HG02642 (cell line): ENCODE results near the gene PITPNM3.

Experiments used
- ATAC-seq: cut with Tn5 transposase; IDR thresholded peaks from one replicate; pipeline ENCODE4 v1.9.1; 2021; ENCODE audit warnings: mild to moderate bottlenecking; ENCODE audit not compliant: unreplicated experiment, poor library complexity

The PITPNM3 gene

GRCh38 chr17:6530324-6530920 is 25.9 kb downstream of the PITPNM3 start:
- no peak for ATAC-seq

DNA sequence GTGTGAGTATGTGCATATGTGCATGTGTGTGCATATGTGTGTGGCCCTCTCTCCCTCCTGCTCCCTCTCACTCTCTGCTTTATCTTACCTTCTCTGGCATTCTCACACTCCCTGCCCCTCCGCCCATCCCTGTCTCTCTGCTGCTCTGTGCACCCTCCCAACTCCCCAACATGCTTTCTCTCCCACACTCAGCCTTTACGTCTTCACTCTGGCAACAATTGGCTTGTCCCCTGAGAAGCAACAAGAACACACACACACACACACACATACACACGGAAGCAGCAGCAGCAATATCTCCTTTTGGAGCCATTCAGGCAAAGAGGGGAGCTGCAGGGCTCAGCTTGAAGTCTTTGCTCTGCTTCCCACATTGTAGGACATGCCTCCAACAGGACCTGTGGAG is 27.8 kb downstream of the PITPNM3 start:
- ATAC-seq = no peak

DNA sequence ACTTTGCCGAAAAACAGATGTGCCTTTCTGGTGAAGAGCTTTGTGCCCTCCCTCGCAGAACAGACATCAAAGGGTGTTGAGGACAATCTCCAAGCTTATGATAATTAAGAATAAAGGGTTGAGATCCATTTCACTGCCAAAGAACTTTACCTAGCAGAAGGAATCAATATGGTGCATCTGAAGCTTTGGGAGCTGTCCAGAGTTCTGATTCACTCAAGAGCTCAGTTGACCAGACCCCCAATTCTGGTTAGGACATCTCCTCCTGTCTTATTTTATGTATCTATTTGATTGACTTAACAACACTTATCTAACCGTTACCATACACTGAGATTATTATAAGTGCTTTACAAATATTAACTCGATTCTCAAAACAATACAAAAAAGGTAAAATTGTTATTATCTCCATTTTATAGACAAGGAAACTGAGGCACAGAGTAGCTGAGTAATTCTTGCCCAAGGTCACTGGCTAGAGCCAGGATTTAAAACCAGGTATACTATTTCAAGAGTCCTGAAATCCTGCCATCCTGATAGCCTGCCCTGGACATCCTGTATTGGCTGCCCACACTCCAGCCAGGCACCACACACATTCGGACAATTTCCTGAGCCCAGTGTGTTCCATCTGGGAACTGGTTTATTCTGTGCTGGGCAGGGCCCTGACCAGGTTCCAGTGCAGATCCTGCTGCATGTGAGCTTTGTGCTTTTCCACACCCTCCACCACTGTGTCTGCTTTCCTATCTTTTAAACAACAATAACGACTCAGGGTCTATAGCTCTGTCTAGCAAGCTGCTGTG is 29.8 kb downstream of the PITPNM3 start:
- ATAC-seq = no peak

DNA sequence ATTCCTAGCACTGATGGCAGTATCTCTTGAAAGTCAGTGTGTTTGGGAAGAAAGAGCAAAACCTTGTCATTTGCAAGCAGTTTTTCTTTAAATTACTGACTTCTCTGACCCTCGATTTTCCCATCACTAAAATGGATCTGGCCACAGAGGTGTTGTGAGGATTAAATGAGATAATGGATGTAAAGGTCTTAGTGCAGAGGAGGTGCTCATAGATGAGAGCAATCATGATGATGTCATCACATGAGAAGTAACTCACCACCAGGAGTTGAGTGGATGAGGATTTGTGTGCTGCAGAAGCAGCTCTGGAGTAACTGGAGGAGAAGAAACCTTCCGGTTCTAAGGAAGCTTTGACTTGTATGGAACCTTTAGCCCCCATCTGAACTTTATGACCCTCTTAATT is 30.6 kb downstream of the PITPNM3 start:
- ATAC-seq = no peak

GRCh38 chr17:6525141-6525540 is 31.2 kb downstream of the PITPNM3 start:
- ATAC-seq = no peak

GRCh38 chr17:6524520-6524919 is 31.8 kb downstream of the PITPNM3 start:
- no peak for ATAC-seq

- no peak for ATAC-seq
Observed at GRCh38 chr17:6523809-6524355, 32.5 kb downstream of the PITPNM3 start.

- no peak for ATAC-seq
Observed at GRCh38 chr17:6523330-6523729, 33.0 kb downstream of the PITPNM3 start.

GRCh38 chr17:6521586-6521985 is 34.8 kb downstream of the PITPNM3 start:
- no peak for ATAC-seq

- no peak for ATAC-seq
Observed at GRCh38 chr17:6517062-6517461, 39.3 kb downstream of the PITPNM3 start.

DNA sequence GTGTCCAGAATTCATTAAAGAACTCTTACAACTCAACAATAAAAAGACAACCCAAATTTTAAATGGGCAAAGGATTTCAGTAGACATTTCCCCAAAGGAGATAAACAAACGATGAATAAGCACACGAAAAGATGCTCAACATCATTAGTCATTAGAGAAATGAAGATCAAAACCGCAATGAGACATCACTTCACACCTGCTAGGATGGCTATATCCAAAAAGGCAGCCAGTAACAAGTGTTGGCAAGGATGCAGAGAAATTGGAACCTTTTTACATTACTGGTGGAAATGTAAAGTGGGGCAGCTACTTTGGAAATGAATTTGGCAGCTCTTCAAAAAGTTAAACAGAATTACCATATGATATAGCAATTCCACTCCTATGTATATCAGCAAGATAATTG is 42.0 kb downstream of the PITPNM3 start:
- ATAC-seq = no peak

DNA sequence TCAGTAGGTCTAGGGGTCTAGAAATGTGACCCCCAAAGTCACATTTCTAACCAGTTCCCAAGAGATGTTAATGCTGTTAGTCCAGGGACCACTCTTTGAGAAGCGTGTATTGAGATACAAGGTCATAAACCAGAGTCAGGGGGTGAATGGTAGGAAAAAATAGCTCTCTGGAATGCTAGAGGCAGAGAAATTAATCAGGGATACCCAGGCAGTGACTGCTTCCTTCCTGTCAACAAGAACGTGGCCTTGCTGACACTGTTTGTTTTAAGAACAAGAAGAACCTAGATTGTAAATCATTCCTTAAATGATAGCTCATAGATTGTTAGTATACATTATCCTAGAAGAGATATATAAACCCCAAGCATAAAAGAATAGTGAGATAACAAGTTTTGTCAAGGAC is 43.8 kb downstream of the PITPNM3 start:
- no peak for ATAC-seq

- ATAC-seq = no peak
Observed at GRCh38 chr17:6510321-6510977, 45.9 kb downstream of the PITPNM3 start.

DNA sequence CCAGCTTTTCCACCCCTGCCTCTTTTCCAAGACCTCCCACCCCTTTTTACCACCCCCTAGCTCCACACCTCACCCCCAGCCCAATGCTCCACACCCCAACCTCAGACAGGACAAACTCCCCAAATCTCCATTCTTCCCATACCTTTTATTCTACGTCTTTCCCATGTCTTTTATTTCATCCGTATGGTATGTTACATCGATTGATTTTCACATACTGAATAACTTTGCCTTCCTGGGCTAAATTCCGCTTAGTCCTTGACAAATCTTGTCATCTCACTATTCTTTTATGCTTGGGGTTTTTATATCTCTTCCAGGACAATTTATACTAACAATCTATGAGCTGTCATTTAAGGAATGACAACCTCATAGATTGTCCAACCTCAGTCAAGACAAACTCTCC is 46.4 kb downstream of the PITPNM3 start:
- no peak for ATAC-seq

DNA sequence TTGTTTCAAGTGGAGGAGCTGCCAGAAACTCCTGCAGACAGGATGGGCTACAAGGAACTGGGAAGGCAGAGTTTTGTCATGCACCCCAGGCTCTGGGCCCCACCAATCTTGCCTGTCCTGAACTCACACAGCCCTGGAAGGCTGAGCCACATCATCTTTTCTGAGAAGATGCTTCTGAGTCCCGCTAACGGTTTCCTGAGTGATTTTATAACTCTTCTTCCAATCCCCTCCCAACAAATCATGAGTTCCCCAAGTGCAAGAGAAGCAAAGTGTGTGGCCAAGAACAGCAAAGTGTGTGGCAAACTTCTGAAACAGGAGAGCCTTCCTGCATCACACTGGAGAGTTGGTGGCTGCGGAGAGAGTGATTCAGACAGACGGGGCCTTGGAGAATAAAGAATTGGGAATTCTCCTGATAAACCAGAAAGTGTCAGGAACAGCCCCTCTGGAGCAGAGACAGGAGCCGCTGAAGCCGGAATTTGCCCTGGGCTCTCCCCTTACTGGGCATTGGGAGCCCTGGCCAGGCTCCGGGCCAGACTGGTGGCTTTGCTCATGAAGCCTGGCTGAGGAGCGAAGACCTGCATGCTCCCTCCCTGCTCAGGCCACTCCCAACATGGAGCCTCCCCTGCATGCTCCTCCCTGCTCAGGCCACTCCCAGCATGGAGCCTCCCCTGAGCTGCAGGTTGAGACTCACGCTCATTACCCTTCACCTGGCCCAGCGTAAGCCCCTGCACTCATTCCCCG is 47.2 kb downstream of the PITPNM3 start:
- ATAC-seq = no peak

GRCh38 chr17:6508519-6509030 is 47.8 kb downstream of the PITPNM3 start:
- ATAC-seq = no peak

DNA sequence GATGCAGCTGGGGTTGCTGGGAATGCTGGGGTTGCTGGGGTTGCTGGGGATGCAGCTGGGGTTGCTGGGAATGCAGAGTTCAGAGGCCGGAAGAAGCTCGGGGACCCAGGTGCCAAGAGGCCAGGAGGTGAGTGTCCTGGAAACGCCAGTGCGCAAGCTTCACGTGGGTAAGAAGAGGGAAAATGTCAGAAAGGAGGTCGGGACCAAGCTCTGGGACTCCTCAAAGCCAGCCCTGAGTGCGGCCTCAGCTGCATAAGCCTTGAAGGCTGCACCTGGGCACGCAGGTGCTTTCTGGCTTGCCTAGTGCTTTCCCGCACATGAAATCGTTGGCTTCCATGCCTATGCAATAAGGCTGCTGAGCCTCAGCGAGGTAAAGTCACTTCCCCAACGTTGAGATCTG is 48.3 kb downstream of the PITPNM3 start:
- no peak for ATAC-seq

- no peak for ATAC-seq
Observed at GRCh38 chr17:6507535-6507934, 48.8 kb downstream of the PITPNM3 start.

DNA sequence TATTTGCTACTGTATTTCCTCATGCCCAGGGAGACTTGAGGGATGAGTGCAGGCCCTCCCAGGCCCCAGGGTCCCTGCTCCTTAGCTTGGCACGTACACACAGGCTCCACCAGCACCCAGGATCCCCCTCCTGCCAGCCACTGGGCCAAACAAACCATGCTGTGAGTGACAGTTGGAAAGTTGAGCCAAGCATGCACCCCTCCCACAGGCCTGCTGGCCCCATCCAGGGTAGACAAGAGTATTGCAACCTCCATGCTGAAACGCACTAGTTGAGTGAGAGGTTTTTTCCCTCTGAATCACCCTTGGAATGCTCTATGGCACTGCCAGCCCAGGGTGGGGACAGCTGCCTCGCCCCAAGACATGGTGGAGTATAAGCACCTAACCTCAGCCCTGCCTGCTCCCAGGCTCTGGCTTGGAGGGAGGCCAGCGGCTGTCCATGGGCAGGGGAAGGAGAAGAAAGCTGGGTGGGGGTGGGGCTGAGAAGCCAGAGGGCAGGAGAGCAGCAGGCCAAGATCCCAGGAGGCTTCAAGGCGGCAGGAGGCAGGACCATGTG is 49.6 kb downstream of the PITPNM3 start:
- ATAC-seq = no peak
